Transverse colon (tissue), 4 donors: ENCODE results near the gene PAK4.

Experiments used
- CTCF ChIP-seq, 5 experiments: fragments of 200-600 bp in 3 of 5; fragments of 450-650 bp in 2 of 5; sonication (generic) in 3 of 5; IDR thresholded peaks; 1 replicate in 2 of 5; 2 replicates in 3 of 5; pipeline ENCODE4 v1.5.1; 2016 to 2017; ENCODE audit warnings: antibody characterized with exemption in 5 of 5, inconsistent platforms in 3 of 5, mild to moderate bottlenecking in 2 of 5, moderate library complexity in 1 of 5
- EP300 ChIP-seq: sonication (generic); formaldehyde crosslinking; IDR thresholded peaks from one replicate; pipeline ENCODE4 v1.6.1; 2017; ENCODE audit warnings: antibody characterized with exemption, low read depth
- POLR2A ChIP-seq: fragments of 450-650 bp; IDR thresholded peaks from one replicate; pipeline ENCODE4 v1.6.1; 2016; ENCODE audit warnings: antibody characterized with exemption, mild to moderate bottlenecking, moderate library complexity
- POLR2AphosphoS5 ChIP-seq, 3 donors: sonication (generic); formaldehyde crosslinking; IDR thresholded peaks; one replicate each; pipeline ENCODE4 v1.6.1; 2016; ENCODE audit warnings: antibody characterized with exemption in 3 of 3

DNA sequence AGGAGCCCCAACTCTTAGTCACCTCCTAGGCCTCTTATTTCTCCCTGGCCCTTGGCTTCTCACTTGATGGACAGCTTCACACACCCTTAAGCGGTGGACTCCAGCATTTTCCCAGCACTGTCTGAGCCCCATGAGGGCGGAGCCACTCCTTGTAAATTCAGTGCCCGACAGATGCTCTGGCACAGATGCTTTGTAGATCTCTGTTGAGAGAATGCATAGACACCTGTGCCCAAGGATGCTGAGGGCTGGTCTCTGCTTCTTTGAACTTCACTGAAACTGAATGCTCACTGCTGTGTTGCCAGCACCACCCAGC, 75.2 kb downstream of the PAK4 start:
- TF ChIP-seq CTCF (IDR thresholded peaks at IDR 0.05): no peak
- no peak for TF ChIP-seq POLR2AphosphoS5 (IDR thresholded peaks at IDR 0.05)
- TF ChIP-seq POLR2A: no peak
- no peak for TF ChIP-seq EP300
